OCI-LY3 (cell line): ENCODE results near the gene DGKB.

Experiments
- H2AFZ ChIP-seq: fragments of 200-600, 300-600 bp; shearing (Covaris generic); 2 replicates; pipeline ENCODE4 v1.6.0; 2014; ENCODE audit warnings: antibody characterized with exemption, low read depth, low read length
- H3K27ac ChIP-seq: fragments of 200-600, 300-600 bp; sonication (generic); 2 replicates; pipeline ENCODE4 v1.5.1; 2014; ENCODE audit warnings: mild to moderate bottlenecking, low read length, moderate library complexity, mixed read lengths
- H3K27me3 ChIP-seq: fragments of 200-600, 300-600 bp; sonication (generic); 2 replicates; pipeline ENCODE4 v1.6.1; 2014; ENCODE audit warnings: low read depth, low read length, mixed read lengths
- H3K36me3 ChIP-seq: fragments of 200-600, 300-600 bp; sonication (generic); replicated peaks from 2 replicates; pipeline ENCODE3; 2014; ENCODE audit warnings: low read depth, low read length, mixed read lengths
- H3K4me1 ChIP-seq: fragments of 300-600, 200-600 bp; sonication (generic); 2 replicates; pipeline ENCODE4 v1.6.1; 2014; ENCODE audit warnings: low read length, mixed read lengths
- H3K4me2 ChIP-seq: fragments of 200-600, 300-600 bp; sonication (generic); 2 replicates; pipeline ENCODE4 v1.6.1; 2014; ENCODE audit warnings: low read length, mixed read lengths
- H3K4me3 ChIP-seq: fragments of 300-600, 200-600 bp; sonication (generic); 2 replicates; pipeline ENCODE4 v1.5.1; 2014; ENCODE audit warnings: antibody characterized with exemption, mild to moderate bottlenecking, low read length, moderate library complexity
- H3K79me2 ChIP-seq: fragments of 300-600, 200-600 bp; shearing (Covaris generic); 2 replicates; pipeline ENCODE4 v1.6.1; 2014; ENCODE audit warnings: mild to moderate bottlenecking, low read length, mixed read lengths
- H3K9ac ChIP-seq: fragments of 300-600, 200-600 bp; shearing (Covaris generic); 2 replicates; pipeline ENCODE4 v1.6.0; 2014; ENCODE audit warnings: mild to moderate bottlenecking, low read length, moderate library complexity
- H3K9me3 ChIP-seq: fragments of 200-600, 300-600 bp; shearing (Covaris generic); 2 replicates; pipeline ENCODE4 v1.6.1; 2014; ENCODE audit warnings: low read length, mixed read lengths; ENCODE audit not compliant: insufficient read depth
- H4K20me1 ChIP-seq: fragments of 200-600, 300-600 bp; sonication (generic); 2 replicates; pipeline ENCODE4 v1.6.1; 2016; ENCODE audit warnings: low read length, mixed read lengths; ENCODE audit not compliant: insufficient read depth
- EZH2phosphoT487 ChIP-seq: fragments of 200-600 bp; shearing (Covaris generic); IDR thresholded peaks from 2 replicates; pipeline ENCODE4 v1.6.1; 2018; ENCODE audit warnings: antibody characterized with exemption, mixed run types, low read depth
- TF ChIP-seq, protein P1 (sequence below): fragments of 200-600, 300-600 bp; sonication (generic); IDR thresholded peaks from 2 replicates; pipeline ENCODE4 v1.5.1; 2014; ENCODE audit warnings: antibody characterized with exemption, low read length, low read depth

The DGKB gene

DNA sequence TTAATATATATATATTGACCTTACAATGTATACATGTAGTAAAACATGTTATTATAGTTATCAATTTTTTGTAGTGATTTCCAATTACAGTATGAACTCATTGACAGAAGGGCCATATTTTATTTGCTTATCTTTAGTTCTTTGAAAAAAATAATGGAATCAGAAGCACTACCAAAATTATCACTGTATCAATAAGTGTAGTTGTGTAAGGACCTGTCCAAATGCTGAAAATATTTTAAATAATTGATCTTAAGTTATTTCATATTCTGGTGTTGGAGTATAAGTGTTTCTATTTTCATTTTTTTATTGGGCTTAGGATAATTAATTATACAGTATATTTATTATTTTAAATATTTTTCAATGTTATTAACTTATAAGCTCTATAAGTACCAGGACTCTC, 8.5 kb upstream of the DGKB start:
- Histone ChIP-seq H3K4me1 (no peaks in the 10 kb centered on the region), H2AFZ (no peak overlapping the region), H3K4me3 (no peak overlapping the region), H3K27me3 (no peaks in the 10 kb centered on the region), H3K9me3 (no peaks in the 10 kb centered on the region), H3K27ac (no peak overlapping the region), H3K79me2 (no peaks in the 10 kb centered on the region), H3K9ac (no peak overlapping the region), H3K4me2 (no peak overlapping the region), H3K36me3 (no peaks in the 10 kb centered on the region), H4K20me1 (no peaks in the 10 kb centered on the region)
- TF ChIP-seq, protein P1, sequence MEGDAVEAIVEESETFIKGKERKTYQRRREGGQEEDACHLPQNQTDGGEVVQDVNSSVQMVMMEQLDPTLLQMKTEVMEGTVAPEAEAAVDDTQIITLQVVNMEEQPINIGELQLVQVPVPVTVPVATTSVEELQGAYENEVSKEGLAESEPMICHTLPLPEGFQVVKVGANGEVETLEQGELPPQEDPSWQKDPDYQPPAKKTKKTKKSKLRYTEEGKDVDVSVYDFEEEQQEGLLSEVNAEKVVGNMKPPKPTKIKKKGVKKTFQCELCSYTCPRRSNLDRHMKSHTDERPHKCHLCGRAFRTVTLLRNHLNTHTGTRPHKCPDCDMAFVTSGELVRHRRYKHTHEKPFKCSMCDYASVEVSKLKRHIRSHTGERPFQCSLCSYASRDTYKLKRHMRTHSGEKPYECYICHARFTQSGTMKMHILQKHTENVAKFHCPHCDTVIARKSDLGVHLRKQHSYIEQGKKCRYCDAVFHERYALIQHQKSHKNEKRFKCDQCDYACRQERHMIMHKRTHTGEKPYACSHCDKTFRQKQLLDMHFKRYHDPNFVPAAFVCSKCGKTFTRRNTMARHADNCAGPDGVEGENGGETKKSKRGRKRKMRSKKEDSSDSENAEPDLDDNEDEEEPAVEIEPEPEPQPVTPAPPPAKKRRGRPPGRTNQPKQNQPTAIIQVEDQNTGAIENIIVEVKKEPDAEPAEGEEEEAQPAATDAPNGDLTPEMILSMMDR: no peak
- TF ChIP-seq EZH2phosphoT487: no peak

DNA sequence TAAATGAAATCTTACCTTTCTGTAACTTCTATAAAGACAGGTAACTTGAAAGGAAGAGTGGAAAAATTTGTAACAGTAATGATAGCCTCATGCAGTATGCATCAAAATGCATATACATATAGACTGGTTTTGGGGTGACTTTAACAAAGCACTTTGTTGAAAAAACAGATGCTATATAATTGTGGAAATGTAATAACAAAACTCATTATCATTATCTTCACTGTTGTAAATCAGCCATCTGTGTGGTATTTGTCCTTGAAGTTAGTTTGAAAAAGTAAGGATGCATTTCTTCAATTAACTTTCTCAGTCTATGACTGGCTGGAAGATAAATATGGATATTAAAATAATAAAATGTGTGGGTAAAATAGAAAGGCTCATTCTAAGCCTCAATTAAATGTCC, 6.1 kb upstream of the DGKB start:
- H3K9me3 ChIP-seq: no peaks in the 10 kb centered on the region
- no peak overlapping the region for H3K9ac ChIP-seq
- TF ChIP-seq, protein P1: no peak
- no peak for TF ChIP-seq EZH2phosphoT487

DNA sequence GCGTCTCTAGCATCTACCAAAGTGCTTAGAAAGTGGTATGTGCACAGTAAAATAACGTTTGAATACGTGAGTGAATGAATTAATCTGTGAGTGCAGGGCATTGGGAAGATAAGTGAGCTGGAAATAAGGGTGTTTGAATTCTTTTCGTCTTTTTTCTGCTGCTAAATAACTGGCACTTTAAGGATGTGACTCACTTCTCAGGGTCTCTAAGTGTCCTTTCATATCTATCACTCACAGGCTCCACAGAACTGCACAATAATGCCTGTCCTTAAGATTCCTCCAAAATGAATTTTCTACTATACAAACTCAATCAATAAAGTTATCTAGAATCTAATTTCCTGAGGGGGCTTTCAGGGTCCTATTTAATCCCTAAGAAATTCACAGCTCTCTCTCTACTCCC, 3.2 kb upstream of the DGKB start:
- H4K20me1 ChIP-seq: no peaks in the 10 kb centered on the region
- no peaks in the 10 kb centered on the region for H3K79me2 ChIP-seq
- no peaks in the 10 kb centered on the region for H3K36me3 ChIP-seq
- no peaks in the 10 kb centered on the region for H3K9me3 ChIP-seq
- no peak overlapping the region for H3K4me3 ChIP-seq
- no peak overlapping the region for H3K27ac ChIP-seq
- H3K27me3 ChIP-seq: no peaks in the 10 kb centered on the region
- H3K4me1 ChIP-seq: no peaks in the 10 kb centered on the region
- no peak overlapping the region for H3K4me2 ChIP-seq
- no peak overlapping the region for H2AFZ ChIP-seq
- no peak overlapping the region for H3K9ac ChIP-seq
- TF ChIP-seq EZH2phosphoT487: no peak
- TF ChIP-seq, protein P1: no peak

More for the DNA sequence above, 6.1 kb upstream of the DGKB start:
- no peak overlapping the region for H2AFZ ChIP-seq
- no peak overlapping the region for H3K27ac ChIP-seq
- H3K4me1 ChIP-seq: no peaks in the 10 kb centered on the region
- no peaks in the 10 kb centered on the region for H3K36me3 ChIP-seq
- no peak overlapping the region for H3K4me2 ChIP-seq
- no peaks in the 10 kb centered on the region for H3K79me2 ChIP-seq
- no peak overlapping the region for H3K4me3 ChIP-seq
- H3K27me3 ChIP-seq: no peaks in the 10 kb centered on the region
- H4K20me1 ChIP-seq: no peaks in the 10 kb centered on the region

DNA sequence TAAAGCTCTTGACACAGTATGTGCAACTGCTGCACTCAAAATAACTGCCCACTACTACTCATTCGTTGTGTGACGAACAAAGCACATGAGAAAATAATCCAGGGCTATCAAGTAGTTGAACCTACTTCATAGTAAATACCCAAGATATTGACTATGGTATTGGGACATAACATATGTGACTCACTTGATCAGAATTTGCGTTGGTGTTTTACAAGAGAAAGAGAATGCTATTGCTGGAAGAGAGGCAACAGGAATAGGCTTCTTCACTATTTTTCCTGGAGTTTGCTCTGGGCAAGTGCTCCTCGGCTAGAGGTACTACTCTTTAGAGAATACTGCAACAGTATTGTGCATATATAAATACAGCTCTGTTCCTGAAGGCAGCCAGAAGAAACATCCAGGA, 2.5 kb downstream of the DGKB start:
- H3K4me1 ChIP-seq: no peaks in the 10 kb centered on the region
- H3K4me3 ChIP-seq: no peak overlapping the region
- no peak overlapping the region for H2AFZ ChIP-seq
- no peaks in the 10 kb centered on the region for H3K36me3 ChIP-seq
- H3K9ac ChIP-seq: no peak overlapping the region
- no peaks in the 10 kb centered on the region for H3K9me3 ChIP-seq
- no peak overlapping the region for H3K4me2 ChIP-seq
- TF ChIP-seq, protein P1: no peak
- TF ChIP-seq EZH2phosphoT487: no peak
- H3K27me3 ChIP-seq: no peaks in the 10 kb centered on the region
- H4K20me1 ChIP-seq: no peaks in the 10 kb centered on the region
- no peaks in the 10 kb centered on the region for H3K79me2 ChIP-seq
- no peak overlapping the region for H3K27ac ChIP-seq
